ENCODE measurements around the gene PPRC1.
A peak's percentile ranks its signal among the peaks of the same experiment; 100 is the strongest.

PPRC1 gene

DNA sequence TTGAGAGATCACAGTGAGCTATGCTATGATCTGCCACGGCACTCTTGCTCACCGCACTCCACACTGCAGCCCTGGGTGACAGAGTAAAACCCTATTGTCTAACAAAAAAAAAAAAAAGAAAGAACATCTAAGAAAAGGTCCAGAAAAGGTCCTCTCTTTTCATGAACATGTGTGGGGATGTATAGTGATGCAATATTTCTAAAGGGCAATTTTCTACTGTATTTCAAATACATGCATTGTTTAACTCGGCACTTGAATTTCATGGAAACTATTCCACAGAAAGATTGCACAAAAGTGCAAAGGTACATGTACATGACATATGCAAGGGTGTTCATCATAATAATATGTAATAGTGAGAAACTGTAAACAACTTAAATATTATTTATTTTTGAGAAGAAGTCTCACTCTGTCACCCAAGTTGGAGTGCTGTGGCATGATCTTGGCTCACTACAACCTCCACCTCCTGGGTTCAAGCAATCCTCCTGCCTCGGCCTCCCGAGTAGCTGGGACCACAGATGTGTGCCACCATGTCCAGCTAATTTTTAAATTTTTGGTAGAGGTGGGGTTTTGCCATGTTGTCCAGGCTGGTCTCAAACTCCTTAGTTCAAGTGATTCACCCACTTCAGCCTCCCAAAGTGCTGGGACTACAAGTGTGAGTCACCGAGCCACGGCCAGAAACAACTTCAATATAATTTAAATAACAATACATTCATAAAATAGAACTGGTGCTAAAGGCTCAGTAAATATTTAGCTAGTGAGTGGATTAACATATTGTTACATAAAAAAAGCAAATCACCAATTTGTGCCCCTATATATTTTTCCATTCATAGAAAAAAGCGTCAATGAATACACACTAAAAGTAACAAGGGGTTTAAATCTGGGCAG is 1.3 kb upstream of the PPRC1 start:
- peak overlapping the region; percentile 93 for H3K27ac ChIP-seq
- TF ChIP-seq, protein P1, sequence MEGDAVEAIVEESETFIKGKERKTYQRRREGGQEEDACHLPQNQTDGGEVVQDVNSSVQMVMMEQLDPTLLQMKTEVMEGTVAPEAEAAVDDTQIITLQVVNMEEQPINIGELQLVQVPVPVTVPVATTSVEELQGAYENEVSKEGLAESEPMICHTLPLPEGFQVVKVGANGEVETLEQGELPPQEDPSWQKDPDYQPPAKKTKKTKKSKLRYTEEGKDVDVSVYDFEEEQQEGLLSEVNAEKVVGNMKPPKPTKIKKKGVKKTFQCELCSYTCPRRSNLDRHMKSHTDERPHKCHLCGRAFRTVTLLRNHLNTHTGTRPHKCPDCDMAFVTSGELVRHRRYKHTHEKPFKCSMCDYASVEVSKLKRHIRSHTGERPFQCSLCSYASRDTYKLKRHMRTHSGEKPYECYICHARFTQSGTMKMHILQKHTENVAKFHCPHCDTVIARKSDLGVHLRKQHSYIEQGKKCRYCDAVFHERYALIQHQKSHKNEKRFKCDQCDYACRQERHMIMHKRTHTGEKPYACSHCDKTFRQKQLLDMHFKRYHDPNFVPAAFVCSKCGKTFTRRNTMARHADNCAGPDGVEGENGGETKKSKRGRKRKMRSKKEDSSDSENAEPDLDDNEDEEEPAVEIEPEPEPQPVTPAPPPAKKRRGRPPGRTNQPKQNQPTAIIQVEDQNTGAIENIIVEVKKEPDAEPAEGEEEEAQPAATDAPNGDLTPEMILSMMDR (conservative IDR thresholded peaks at IDR 0.05): no peak

DNA sequence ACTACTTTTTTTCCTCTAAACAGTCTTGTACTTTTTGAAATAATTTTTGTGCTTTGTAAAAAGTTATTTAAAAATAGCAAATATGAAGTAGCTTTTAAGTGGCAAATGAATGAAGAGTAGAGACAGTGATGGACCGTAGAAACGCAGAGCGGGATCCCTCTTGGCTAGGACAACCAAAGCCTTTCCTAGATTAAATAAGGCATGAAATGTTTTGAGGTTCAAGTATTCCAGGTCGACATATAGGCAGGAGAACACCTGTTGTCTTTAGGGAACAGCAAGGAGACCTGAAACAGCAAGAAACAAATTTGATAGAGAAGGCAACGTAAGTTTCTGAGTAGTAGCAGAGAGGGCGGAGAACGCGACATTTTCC is 662 bp upstream of the PPRC1 start:
- peak overlapping the region; percentile 93 for H3K27ac ChIP-seq
- TF ChIP-seq, protein P1 (conservative IDR thresholded peaks at IDR 0.05): no peak

DNA sequence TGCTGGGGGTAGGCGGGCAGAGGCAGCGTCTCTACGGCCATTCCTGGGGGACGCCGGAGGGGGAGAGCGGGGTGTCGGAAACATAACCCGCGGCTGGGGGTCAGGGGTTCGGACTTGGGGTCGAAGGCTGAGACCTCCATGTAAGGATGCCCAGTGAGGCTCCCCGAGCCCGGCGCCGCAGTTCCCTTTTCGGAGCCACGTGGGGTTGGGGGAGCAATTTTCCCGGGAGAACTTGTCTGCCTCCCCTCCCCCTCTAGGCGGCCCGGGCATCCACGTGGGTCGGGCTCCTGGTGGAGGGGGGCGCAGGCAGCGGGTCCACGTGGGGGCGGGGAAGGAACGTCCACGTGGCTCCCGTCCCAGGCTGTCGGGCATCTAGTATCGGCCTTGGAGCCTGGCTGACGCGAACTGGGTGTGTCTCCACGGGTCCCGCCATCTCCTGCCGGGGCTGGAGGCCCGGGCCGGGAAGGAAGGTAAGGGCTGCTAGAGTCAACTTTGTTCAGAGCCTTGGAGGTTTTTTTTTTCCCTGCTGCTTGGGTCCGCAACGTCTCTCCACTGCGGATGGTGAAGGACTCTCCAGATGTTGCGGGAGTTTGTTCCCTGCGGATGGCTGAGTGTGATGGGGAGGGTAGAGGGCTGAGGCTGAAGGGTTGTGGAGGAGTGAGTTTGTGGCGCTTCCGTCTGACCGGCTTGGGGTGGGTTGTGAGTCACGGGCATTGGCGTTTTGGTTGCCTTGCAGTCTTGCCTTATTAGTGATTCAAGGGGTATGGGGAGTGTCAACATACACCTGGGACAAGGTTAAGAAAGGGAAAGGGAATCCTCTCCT is 744 bp downstream of the PPRC1 start:
- H3K27ac ChIP-seq: peak overlapping the region; percentile 93
- TF ChIP-seq, protein P1 (conservative IDR thresholded peaks at IDR 0.05): no peak

DNA sequence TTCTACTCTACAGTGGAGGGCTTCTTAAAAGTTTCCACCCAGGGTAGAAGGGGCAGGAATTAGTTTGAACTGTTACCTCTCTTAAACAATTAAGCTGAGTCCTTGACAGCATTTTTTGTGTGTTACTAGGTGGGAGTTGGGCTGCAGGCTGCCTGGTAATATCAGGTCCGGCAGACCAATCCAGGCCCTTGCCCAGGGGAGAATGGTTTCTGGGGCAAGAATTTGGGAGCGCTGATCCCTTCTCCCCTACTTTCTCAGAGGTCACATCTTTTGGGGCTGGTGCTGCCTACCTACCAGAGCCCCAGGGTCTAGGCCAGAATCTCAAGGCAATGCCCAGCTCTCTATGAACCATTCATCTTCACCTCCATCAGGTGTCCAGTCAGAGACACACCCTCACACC is 1.6 kb downstream of the PPRC1 start:
- H3K27ac ChIP-seq: peak overlapping the region; percentile 93

DNA sequence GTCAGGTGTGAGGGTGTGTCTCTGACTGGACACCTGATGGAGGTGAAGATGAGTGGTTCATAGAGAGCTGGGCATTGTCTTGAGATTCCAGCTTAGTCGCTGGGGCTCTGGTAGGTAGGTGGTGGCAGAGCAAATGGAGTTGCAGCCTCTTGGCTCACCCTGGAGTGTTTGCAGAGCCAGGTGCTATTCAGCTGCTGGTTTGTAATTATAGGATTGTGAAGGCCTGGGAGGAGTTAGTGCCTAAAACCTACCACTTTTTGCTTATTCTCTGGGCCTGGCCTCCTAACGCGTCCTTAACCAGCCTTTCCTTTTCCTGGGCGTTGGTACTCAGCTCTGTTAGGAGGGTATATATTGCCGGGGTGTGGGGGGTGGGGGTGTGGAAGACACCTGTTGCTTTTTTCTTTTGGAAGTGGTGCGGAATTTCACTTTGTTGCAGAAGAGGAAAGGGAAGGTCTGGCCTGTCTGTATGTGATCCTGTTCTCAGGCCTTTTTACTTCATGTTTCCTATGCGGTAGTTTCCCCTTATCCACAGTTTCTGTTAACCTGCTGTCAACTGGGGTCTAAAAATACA is 3.2 kb downstream of the PPRC1 start:
- no peak overlapping the region; the same call in 1 of the 2 replicates for H3K27ac ChIP-seq
- TF ChIP-seq, protein P1 (conservative IDR thresholded peaks at IDR 0.05): no peak

More for the DNA sequence above, 1.6 kb downstream of the PPRC1 start:
- TF ChIP-seq, protein P1 (conservative IDR thresholded peaks at IDR 0.05): no peak

DNA sequence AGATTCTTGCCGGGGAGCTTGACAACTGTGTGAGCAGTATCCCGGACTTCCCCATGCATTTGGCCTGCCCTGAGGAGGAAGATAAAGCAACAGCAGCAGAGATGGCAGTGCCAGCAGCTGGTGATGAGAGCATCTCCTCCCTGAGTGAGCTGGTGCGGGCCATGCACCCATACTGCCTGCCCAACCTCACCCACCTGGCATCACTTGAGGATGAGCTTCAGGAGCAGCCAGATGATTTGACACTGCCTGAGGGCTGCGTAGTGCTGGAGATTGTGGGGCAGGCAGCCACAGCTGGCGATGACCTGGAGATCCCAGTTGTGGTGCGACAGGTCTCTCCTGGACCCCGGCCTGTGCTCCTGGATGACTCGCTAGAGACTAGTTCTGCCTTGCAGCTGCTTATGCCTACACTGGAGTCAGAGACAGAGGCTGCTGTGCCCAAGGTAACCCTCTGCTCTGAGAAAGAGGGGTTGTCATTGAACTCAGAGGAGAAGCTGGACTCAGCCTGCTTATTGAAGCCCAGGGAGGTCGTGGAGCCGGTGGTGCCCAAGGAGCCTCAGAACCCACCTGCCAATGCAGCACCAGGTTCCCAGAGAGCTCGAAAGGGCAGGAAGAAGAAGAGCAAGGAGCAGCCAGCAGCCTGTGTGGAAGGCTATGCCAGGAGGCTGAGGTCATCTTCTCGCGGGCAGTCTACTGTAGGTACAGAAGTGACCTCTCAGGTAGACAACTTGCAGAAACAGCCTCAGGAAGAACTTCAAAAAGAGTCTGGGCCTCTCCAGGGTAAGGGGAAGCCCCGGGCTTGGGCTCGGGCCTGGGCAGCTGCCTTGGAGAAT is 6.7 kb downstream of the PPRC1 start:
- H3K27ac ChIP-seq: no peak overlapping the region
- TF ChIP-seq, protein P1 (conservative IDR thresholded peaks at IDR 0.05): no peak

Data from VCaP (cell line).